ENCODE data around the gene MARK3.

The MARK3 gene

GRCh38 chr14:103392106-103392505 is 6.9 kb downstream of the MARK3 start:
- no peak for TF ChIP-seq CTCF (IDR thresholded peaks at IDR 0.05; ENCODE audit: low read depth, low read length, missing control alignments)
- no peak for DNase-seq (ENCODE audit: low read depth)
- in situ Hi-C loops (cut with HindIII; ENCODE audit: low sequenced_read_pairs) = no loop called here
- H3K4me3 ChIP-seq (ENCODE audit: low read depth, low read length) = no peak overlapping the region

GRCh38 chr14:103392572-103392971 is 7.4 kb downstream of the MARK3 start:
- in situ Hi-C loops (cut with HindIII; ENCODE audit: low sequenced_read_pairs) = no loop called here
- DNase-seq (ENCODE audit: low read depth) = no peak
- no peak for TF ChIP-seq CTCF (IDR thresholded peaks at IDR 0.05; ENCODE audit: low read depth, low read length, missing control alignments)
- H3K4me3 ChIP-seq (ENCODE audit: low read depth, low read length) = no peak overlapping the region

GRCh38 chr14:103393070-103393469 is 7.9 kb downstream of the MARK3 start:
- DNase-seq (ENCODE audit: low read depth) = no peak
- H3K4me3 ChIP-seq (ENCODE audit: low read depth, low read length) = no peak overlapping the region
- no peak for TF ChIP-seq CTCF (IDR thresholded peaks at IDR 0.05; ENCODE audit: low read depth, low read length, missing control alignments)
- in situ Hi-C loops (cut with HindIII; ENCODE audit: low sequenced_read_pairs) = no loop called here

- no peak overlapping the region for H3K4me3 ChIP-seq (ENCODE audit: low read depth, low read length)
- in situ Hi-C loops (cut with HindIII; ENCODE audit: low sequenced_read_pairs) = no loop called here
- TF ChIP-seq CTCF (IDR thresholded peaks at IDR 0.05; ENCODE audit: low read depth, low read length, missing control alignments) = peak; percentile 80
- DNase-seq (ENCODE audit: low read depth) = peak; percentile 53
These were observed 8.7 kb downstream of the MARK3 start for GRCh38 chr14:103393676-103394626.

- DNase-seq (ENCODE audit: low read depth) = no peak
- in situ Hi-C loops (cut with HindIII; ENCODE audit: low sequenced_read_pairs) = no loop called here
- no peak for TF ChIP-seq CTCF (IDR thresholded peaks at IDR 0.05; ENCODE audit: low read depth, low read length, missing control alignments)
- no peak overlapping the region for H3K4me3 ChIP-seq (ENCODE audit: low read depth, low read length)
These were observed 10.0 kb downstream of the MARK3 start for GRCh38 chr14:103395244-103395643.

GRCh38 chr14:103396463-103396862 is 11.2 kb downstream of the MARK3 start:
- no peak for TF ChIP-seq CTCF (IDR thresholded peaks at IDR 0.05; ENCODE audit: low read depth, low read length, missing control alignments)
- no peak overlapping the region for H3K4me3 ChIP-seq (ENCODE audit: low read depth, low read length)
- DNase-seq (ENCODE audit: low read depth) = no peak
- in situ Hi-C loops (cut with HindIII; ENCODE audit: low sequenced_read_pairs) = no loop called here

Measured in astrocyte of the cerebellum (primary cell).